Smooth muscle cell of bladder (primary cell): Measurements from ENCODE around the gene CR1. TPM values are rescaled to one million over a fixed set of nuclear protein-coding genes. Genes with fewer than 3 reads are reported as not detected.

Source experiments
- total RNA-seq: library from RNA; depleted of rRNA; stranded (reverse); fragments of >200 nt; gene quantifications from 2 replicates; pipeline ENCODE4 v1.2.3, GENCODE V29; 2014

CR1 gene
- not detected in 2 replicates for total RNA-seq

DNA sequence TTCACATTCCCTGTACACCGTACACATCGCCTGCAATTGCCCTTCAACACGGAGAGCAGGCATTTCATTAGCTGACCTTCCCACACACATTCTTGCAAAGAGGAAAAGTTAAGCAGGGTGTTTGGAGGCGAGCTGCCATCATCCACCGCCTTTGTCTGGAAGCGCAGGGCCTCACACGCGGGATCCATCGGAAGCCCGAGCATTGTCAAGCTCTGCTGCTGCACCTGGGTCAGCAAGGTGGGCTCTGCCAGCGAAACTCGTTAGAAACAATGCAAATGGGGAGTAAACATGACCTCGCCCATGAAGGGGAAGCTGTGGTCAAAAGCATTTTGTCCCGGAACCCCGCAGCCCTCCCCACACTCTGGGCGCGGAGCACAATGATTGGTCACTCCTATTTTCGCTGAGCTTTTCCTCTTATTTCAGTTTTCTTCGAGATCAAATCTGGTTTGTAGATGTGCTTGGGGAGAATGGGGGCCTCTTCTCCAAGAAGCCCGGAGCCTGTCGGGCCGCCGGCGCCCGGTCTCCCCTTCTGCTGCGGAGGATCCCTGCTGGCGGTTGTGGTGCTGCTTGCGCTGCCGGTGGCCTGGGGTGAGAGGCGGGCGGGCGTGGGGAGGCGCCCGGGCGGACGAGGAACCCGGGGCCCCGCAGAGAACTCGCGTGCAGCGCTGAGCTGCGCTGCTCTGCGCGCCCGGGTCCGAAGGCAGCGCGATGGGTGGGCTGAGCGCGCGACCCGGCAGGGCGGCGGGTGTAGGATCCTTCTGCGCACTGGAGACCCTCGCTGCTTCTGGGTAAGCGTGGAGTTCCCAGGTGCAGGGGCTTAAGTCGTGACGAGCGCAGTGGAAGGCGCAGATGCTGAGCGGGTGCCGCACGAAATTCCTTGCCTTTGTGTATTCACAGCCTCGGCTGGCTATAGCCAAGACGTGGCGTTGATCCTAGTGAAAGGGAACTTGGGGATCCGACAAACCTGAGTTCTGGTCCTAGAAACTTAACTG is at the start of gene CR1:
Gene CR1, plus strand, starts transcription at position 357 of the 992 bp plus-strand sequence. Its CDS starts 111 bp downstream, at position 468.

DNA sequence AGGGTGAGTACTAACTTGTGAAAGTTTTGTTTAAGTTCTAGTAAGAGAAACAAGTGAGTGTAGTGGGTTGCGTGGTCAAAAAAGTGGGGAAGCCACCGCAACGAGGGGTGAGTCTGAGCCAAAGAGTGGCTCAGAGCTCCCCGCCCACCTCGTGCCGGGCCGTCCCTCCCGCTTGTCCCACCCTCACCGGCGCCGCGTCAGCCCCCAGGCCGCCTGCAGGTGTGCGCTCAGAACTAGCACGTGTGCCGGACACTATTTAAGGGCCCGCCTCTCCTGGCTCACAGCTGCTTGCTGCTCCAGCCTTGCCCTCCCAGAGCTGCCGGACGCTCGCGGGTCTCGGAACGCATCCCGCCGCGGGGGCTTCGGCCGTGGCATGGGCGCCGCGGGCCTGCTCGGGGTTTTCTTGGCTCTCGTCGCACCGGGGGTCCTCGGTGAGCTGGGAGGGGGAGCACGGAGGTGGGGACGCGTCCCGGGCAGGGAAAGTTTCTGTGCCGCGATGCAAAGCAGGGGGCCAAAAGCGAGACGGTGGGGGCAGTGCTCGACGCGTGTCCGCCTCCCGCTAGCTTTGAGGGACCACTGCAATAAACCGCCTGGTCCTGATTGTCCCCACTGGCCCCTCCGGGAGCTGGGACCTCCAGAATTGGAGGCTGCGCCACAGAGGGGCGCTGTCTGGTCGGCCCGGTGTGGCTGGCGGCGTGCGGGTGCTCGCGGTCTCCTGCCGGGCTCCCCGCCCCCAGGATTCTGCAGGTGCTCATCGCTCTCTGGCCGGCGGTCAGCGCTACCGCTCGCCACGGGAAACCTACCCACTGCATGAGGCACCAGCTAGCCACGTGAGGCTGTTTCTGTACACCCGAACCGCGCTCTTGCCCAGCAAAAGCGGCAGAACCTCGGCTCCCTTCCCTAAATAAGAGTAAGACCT is 41.7 kb upstream of the CR1 start, which contains the start of gene CR2:
Gene CR2, plus strand, starts transcription at position 283 of the 919 bp plus-strand sequence. Its CDS starts 91 bp downstream, at position 374.

DNA sequence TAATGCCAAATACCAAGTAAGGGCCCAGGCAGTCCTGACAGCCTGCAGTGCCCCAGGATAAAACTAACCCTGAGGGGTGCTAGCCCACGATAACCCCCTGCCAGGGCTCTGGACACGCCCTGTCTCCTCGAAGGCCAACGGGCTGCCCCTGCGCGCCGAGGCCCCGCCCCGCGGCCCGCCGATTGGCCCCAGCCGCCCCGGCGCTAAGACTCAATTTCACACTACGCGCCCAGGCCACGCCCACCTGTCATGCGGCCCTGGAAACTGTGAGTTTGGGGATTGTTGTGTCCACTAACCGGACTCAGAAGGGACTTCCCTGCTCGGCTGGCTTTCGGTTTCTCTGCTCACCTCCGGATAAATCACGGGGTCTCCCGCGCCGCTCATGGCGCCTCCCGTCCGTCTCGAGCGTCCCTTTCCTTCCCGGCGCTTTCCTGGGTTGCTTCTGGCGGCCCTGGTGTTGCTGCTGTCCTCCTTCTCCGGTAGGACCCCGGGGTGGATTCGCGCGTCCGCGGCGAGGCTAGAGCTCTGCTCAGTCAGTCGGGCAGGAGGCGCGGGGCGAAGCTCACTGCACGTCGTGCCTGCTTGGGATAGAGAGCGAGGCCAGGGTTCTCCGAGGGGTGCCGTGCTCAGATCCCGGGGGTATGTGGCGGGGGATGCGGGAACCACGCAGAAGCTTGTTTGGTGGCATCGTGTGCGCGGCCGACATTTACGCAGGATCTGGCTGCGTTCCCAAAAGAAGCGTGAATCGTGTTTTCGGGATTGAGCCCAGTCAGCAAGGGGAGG is 149.1 kb downstream of the CR1 start, which contains the start of gene CR1L:
Gene CR1L, plus strand, starts transcription at position 282 of the 783 bp plus-strand sequence. Its CDS starts 101 bp downstream, at position 383.

Other genes with a start within 250 kb of the CR1 start
- 40.8 and 42.1 TPM in 2 replicates for gene CD55, start 174.5 kb upstream of the CR1 start, total RNA-seq
- not detected in 2 replicates for gene CR2, start 41.8 kb upstream of the CR1 start, total RNA-seq
- gene CR1L, start 149.0 kb downstream of the CR1 start, total RNA-seq, result not detected in 2 replicates